ENCODE data around the gene ARL4C.

The ARL4C gene

GRCh38 chr2:234490271-234491091 is 6.4 kb downstream of the ARL4C start:
- H3K4me3 ChIP-seq (ENCODE audit: low read depth, low read length, poor library complexity, severe bottlenecking) = no peak overlapping the region
- no peaks in the 10 kb centered on the region for H3K36me3 ChIP-seq (ENCODE audit: insufficient read depth, low read length)
- no peaks in the 10 kb centered on the region for H3K9me2 ChIP-seq (ENCODE audit: low read depth, low read length)
- TF ChIP-seq, protein P1, sequence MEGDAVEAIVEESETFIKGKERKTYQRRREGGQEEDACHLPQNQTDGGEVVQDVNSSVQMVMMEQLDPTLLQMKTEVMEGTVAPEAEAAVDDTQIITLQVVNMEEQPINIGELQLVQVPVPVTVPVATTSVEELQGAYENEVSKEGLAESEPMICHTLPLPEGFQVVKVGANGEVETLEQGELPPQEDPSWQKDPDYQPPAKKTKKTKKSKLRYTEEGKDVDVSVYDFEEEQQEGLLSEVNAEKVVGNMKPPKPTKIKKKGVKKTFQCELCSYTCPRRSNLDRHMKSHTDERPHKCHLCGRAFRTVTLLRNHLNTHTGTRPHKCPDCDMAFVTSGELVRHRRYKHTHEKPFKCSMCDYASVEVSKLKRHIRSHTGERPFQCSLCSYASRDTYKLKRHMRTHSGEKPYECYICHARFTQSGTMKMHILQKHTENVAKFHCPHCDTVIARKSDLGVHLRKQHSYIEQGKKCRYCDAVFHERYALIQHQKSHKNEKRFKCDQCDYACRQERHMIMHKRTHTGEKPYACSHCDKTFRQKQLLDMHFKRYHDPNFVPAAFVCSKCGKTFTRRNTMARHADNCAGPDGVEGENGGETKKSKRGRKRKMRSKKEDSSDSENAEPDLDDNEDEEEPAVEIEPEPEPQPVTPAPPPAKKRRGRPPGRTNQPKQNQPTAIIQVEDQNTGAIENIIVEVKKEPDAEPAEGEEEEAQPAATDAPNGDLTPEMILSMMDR (IDR thresholded peaks at IDR 0.05; ENCODE audit: low read length) = no peak
- no peak for TF ChIP-seq EZH2 (IDR thresholded peaks at IDR 0.05; ENCODE audit: borderline replicate concordance, low read length)
- peaks cover 16% of the 10 kb centered on the region for H3K4me1 ChIP-seq (ENCODE audit: insufficient read depth, low read length, severe bottlenecking)
- no peak overlapping the region for H3K9ac ChIP-seq (ENCODE audit: low read length)
- no peaks in the 10 kb centered on the region for H3K79me2 ChIP-seq (ENCODE audit: insufficient read depth, low read length)
- H2AFZ ChIP-seq (ENCODE audit: low read length) = no peak overlapping the region
- no peak overlapping the region for H3K27ac ChIP-seq (ENCODE audit: low read depth, low read length, poor library complexity, severe bottlenecking)
- H3K27me3 ChIP-seq (ENCODE audit: insufficient read depth, low read length) = no peaks in the 10 kb centered on the region
- no peak overlapping the region for H3K4me2 ChIP-seq (ENCODE audit: low read length)
- no peaks in the 10 kb centered on the region for H3F3A ChIP-seq (ENCODE audit: insufficient read depth, low read length)
- no peaks in the 10 kb centered on the region for H3K9me3 ChIP-seq (ENCODE audit: low read length)
- H4K20me1 ChIP-seq (ENCODE audit: insufficient read depth, low read length) = no peaks in the 10 kb centered on the region

DNA sequence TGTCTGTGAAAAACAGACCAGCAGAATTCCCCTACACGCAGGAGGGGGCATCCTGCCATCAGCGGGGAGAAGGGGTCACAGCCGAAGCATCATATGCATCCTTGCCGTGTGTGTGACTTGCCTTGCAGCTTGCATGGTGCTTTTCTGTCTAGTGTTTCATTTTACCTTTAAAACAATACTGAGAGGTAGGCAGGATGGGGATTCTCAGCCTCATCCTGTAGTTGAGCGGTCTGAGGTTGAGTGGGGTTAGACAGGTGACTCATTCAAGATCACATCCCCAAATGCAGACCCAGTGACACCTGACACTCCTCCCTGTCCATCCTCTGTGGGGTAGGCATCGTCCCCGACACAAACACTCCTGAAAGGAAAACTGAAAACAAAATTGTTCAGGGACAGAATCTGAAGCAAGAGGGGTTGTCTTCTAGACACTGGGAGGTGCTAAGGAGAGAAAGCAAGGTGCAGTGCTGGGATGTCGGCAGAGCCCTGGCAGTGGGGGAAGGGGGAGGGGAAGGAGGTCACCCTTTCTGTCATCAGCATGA is 7.9 kb downstream of the ARL4C start:
- Histone ChIP-seq H3K4me2 (ENCODE audit: low read length) (no peak overlapping the region), H3K4me1 (ENCODE audit: insufficient read depth, low read length, severe bottlenecking) (peaks cover 22% of the 10 kb centered on the region)

GRCh38 chr2:234488486-234488885 is 8.4 kb downstream of the ARL4C start:
- Histone ChIP-seq H3K4me2 (ENCODE audit: low read length) (no peak overlapping the region), H3F3A (ENCODE audit: insufficient read depth, low read length) (no peaks in the 10 kb centered on the region)

More for the DNA sequence above, 7.9 kb downstream of the ARL4C start:
- TF ChIP-seq, protein P1 (IDR thresholded peaks at IDR 0.05; ENCODE audit: low read length) = no peak
- no peak for TF ChIP-seq EZH2 (IDR thresholded peaks at IDR 0.05; ENCODE audit: borderline replicate concordance, low read length)
- Histone ChIP-seq H3K9me2 (ENCODE audit: low read depth, low read length) (no peaks in the 10 kb centered on the region), H3F3A (ENCODE audit: insufficient read depth, low read length) (no peaks in the 10 kb centered on the region), H3K27ac (ENCODE audit: low read depth, low read length, poor library complexity, severe bottlenecking) (no peak overlapping the region), H2AFZ (ENCODE audit: low read length) (no peak overlapping the region), H3K4me3 (ENCODE audit: low read depth, low read length, poor library complexity, severe bottlenecking) (no peak overlapping the region), H4K20me1 (ENCODE audit: insufficient read depth, low read length) (no peaks in the 10 kb centered on the region), H3K9me3 (ENCODE audit: low read length) (no peaks in the 10 kb centered on the region), H3K9ac (ENCODE audit: low read length) (no peak overlapping the region), H3K36me3 (ENCODE audit: insufficient read depth, low read length) (no peaks in the 10 kb centered on the region), H3K27me3 (ENCODE audit: insufficient read depth, low read length) (no peaks in the 10 kb centered on the region), H3K79me2 (ENCODE audit: insufficient read depth, low read length) (no peaks in the 10 kb centered on the region)

More at GRCh38 chr2:234488486-234488885, 8.4 kb downstream of the ARL4C start:
- Histone ChIP-seq H3K27ac (ENCODE audit: low read depth, low read length, poor library complexity, severe bottlenecking) (no peak overlapping the region), H3K9me3 (ENCODE audit: low read length) (no peaks in the 10 kb centered on the region), H3K9ac (ENCODE audit: low read length) (no peak overlapping the region), H3K4me1 (ENCODE audit: insufficient read depth, low read length, severe bottlenecking) (peaks cover 23% of the 10 kb centered on the region), H3K79me2 (ENCODE audit: insufficient read depth, low read length) (no peaks in the 10 kb centered on the region), H3K9me2 (ENCODE audit: low read depth, low read length) (no peaks in the 10 kb centered on the region), H3K4me3 (ENCODE audit: low read depth, low read length, poor library complexity, severe bottlenecking) (no peak overlapping the region), H2AFZ (ENCODE audit: low read length) (no peak overlapping the region), H4K20me1 (ENCODE audit: insufficient read depth, low read length) (no peaks in the 10 kb centered on the region), H3K36me3 (ENCODE audit: insufficient read depth, low read length) (no peaks in the 10 kb centered on the region), H3K27me3 (ENCODE audit: insufficient read depth, low read length) (no peaks in the 10 kb centered on the region)
- TF ChIP-seq EZH2 (IDR thresholded peaks at IDR 0.05; ENCODE audit: borderline replicate concordance, low read length) = no peak
- TF ChIP-seq, protein P1 (IDR thresholded peaks at IDR 0.05; ENCODE audit: low read length) = no peak

Measured in OCI-LY1 (cell line).